HepG2 (cell line): Measurements from ENCODE around the gene AGPAT3. TPM values are rescaled to one million over a fixed set of nuclear protein-coding genes. Genes with fewer than 3 reads are reported as not detected.
A peak's percentile ranks its signal among the peaks of the same experiment; 100 is the strongest.

ENCODE experiments used
- ATAC-seq: fragments of 200-7000 bp; cut with Tn5 transposase; 3 replicates; pipeline ENCODE4 v1.9.1; 2020; ENCODE audit warnings: mild to moderate bottlenecking, moderate library complexity
- BruUV-seq: library from RNA; stranded (reverse); fragments of 400-500 nt; replicated peaks from 2 replicates; lab custom pipeline; 2021; lab: Mats Ljungman, UMichigan
- CTCF ChIA-PET: fragments of 300-600 bp; formaldehyde crosslinking; extraction: SDS; loops from one replicate; lab custom pipeline; 2021; ENCODE audit warnings: low total read pairs, inconsistent platforms, low intra/inter-chr PET ratio; lab: Yijun Ruan, JAX
- POLR2A ChIA-PET: fragments of 350-600 bp; sonication (Branson Sonifier 250); formaldehyde crosslinking; loops from one replicate; lab custom pipeline; 2020; ENCODE audit warnings: antibody characterized with exemption, inconsistent platforms; lab: Yijun Ruan, JAX
- DNase-seq: peaks from one replicate; pipeline ENCODE4 v3.0.0-alpha.2; 2015; ENCODE audit warnings: low spot score
- FAIRE-seq: peaks from 3 replicates; lab custom pipeline; 2011; peaks lifted over from hg19 to GRCh38; lab: Jason Lieb, UNC
- H2AFZ ChIP-seq: one replicate; pipeline ENCODE4 v1.6.1; 2011; ENCODE audit warnings: low read length, inconsistent platforms
- H3K27ac ChIP-seq: fragments of 300-600 bp; 3 replicates; pipeline ENCODE4 v1.8.0; 2011; ENCODE audit warnings: mixed run types, mild to moderate bottlenecking, mixed read lengths, low read length, inconsistent platforms; ENCODE audit not compliant: insufficient read depth; ENCODE audit errors: extremely low read length
- H3K27me3 ChIP-seq, 2 experiments: fragments of 200-600 bp in 1 of 2; 2 replicates in 1 of 2; 3 replicates in 1 of 2; pipeline versions ENCODE4 v1.6.0 to v1.8.0; 2011; ENCODE audit warnings: low read length in 2 of 2, mild to moderate bottlenecking in 2 of 2, moderate library complexity in 2 of 2, inconsistent platforms in 1 of 2; ENCODE audit not compliant: insufficient read depth in 2 of 2, control insufficient read depth in 1 of 2
- H3K36me3 ChIP-seq, 2 experiments: fragments of 200-600 bp in 1 of 2; replicated peaks in 1 of 2; 2 replicates in 1 of 2; 3 replicates in 1 of 2; pipeline versions ENCODE4 v1.5.1 to v1.8.0; 2011; ENCODE audit warnings: low read length in 2 of 2, inconsistent platforms in 1 of 2; ENCODE audit not compliant: insufficient read depth in 2 of 2, control insufficient read depth in 1 of 2
- H3K4me1 ChIP-seq: 2 replicates; pipeline ENCODE4 v1.5.1; 2012; ENCODE audit warnings: low read length, inconsistent platforms; ENCODE audit not compliant: insufficient read depth
- H3K4me2 ChIP-seq: 2 replicates; pipeline ENCODE4 v1.6.0; 2011; ENCODE audit warnings: low read depth, low read length, inconsistent platforms
- H3K4me3 ChIP-seq, 3 experiments: fragments of 200-600 bp in 1 of 3; sonication (generic), shearing (Covaris generic) in 1 of 3; replicated peaks in 1 of 3; 2 replicates each; pipeline ENCODE4 v1.5.1; 2011 to 2016; ENCODE audit warnings: low read length in 3 of 3, inconsistent platforms in 2 of 3, low read depth in 2 of 3, mild to moderate bottlenecking in 2 of 3, control low read depth in 1 of 3, mixed read lengths in 1 of 3; ENCODE audit not compliant: insufficient read depth in 1 of 3
- H3K79me2 ChIP-seq: one replicate; pipeline ENCODE4 v1.6.1; 2011; ENCODE audit warnings: low read length, inconsistent platforms; ENCODE audit not compliant: insufficient read depth
- H3K9ac ChIP-seq: 2 replicates; pipeline ENCODE4 v1.6.0; 2011; ENCODE audit warnings: mild to moderate bottlenecking, low read depth, low read length, inconsistent platforms; ENCODE audit not compliant: insufficient read depth
- H3K9me3 ChIP-seq: 2 replicates; pipeline ENCODE4 v1.5.1; 2012; ENCODE audit warnings: mild to moderate bottlenecking, low read length
- H4K20me1 ChIP-seq: 2 replicates; pipeline ENCODE4 v1.6.0; 2011; ENCODE audit warnings: inconsistent platforms, mild to moderate bottlenecking, low read length, moderate library complexity; ENCODE audit not compliant: insufficient read depth
- ARNTL ChIP-seq: sonication (generic); formaldehyde crosslinking; IDR thresholded peaks from 2 replicates; pipeline ENCODE4 v1.4.0; 2020; ENCODE audit warnings: mild to moderate bottlenecking, missing genetic modification reagents
- GABPB1 ChIP-seq: IDR thresholded peaks from 2 replicates; pipeline ENCODE4 v1.6.1; 2016; ENCODE audit warnings: mild to moderate bottlenecking, missing genetic modification reagents, moderate library complexity, missing compliant biosample characterization
- MED1 ChIP-seq: sonication (generic); formaldehyde crosslinking; IDR thresholded peaks from 2 replicates; pipeline ENCODE4 v1.4.0; 2020; ENCODE audit warnings: missing genetic modification reagents
- MNT ChIP-seq: fragments of 450-650 bp; IDR thresholded peaks from 2 replicates; pipeline ENCODE4 v1.6.1; 2016
- NFKB2 ChIP-seq: sonication (generic); formaldehyde crosslinking; IDR thresholded peaks from 2 replicates; pipeline ENCODE4 v1.4.0; 2020; ENCODE audit warnings: missing genetic modification reagents, borderline replicate concordance
- NONO ChIP-seq, 2 experiments: fragments of 450-650 bp in 1 of 2; sonication (generic) in 1 of 2; formaldehyde crosslinking in 1 of 2; IDR thresholded peaks in 1 of 2; conservative IDR thresholded peaks in 1 of 2; 2 replicates each; pipeline versions ENCODE4 v1.6.1 to v1.8.0; 2017 to 2022; ENCODE audit warnings: mild to moderate bottlenecking in 1 of 2, missing genetic modification reagents in 1 of 2, moderate library complexity in 1 of 2
- NR2F6 ChIP-seq, 2 experiments: IDR thresholded peaks; 2 replicates each; pipeline ENCODE4 v1.6.1; 2016; ENCODE audit warnings: antibody characterized with exemption in 1 of 2, mild to moderate bottlenecking in 1 of 2
- PAXIP1 ChIP-seq: sonication (generic); formaldehyde crosslinking; conservative IDR thresholded peaks from 2 replicates; pipeline ENCODE4 v1.4.0; 2020; ENCODE audit warnings: mild to moderate bottlenecking, missing genetic modification reagents, moderate library complexity
- RAD21 ChIP-seq: fragments of 450-650 bp; formaldehyde crosslinking; IDR thresholded peaks from 2 replicates; pipeline ENCODE4 v1.5.0; 2020; ENCODE audit warnings: mild to moderate bottlenecking
- RXRA ChIP-seq: sonication (generic); formaldehyde crosslinking; IDR thresholded peaks from 2 replicates; pipeline ENCODE4 v1.5.1; 2020; ENCODE audit warnings: missing genetic modification reagents
- SMC3 ChIP-seq: IDR thresholded peaks from 2 replicates; pipeline ENCODE4 v1.6.1; 2011; ENCODE audit warnings: low read length, improper control_type of control experiment
- THRA ChIP-seq: sonication (generic); formaldehyde crosslinking; IDR thresholded peaks from 2 replicates; pipeline ENCODE4 v1.4.0; 2020; ENCODE audit warnings: missing genetic modification reagents, borderline replicate concordance
- ZC3H4 ChIP-seq: sonication (generic); formaldehyde crosslinking; IDR thresholded peaks from 2 replicates; pipeline ENCODE4 v1.4.0; 2020; ENCODE audit warnings: missing genetic modification reagents, borderline replicate concordance
- ZFY ChIP-seq: sonication (generic); formaldehyde crosslinking; IDR thresholded peaks from 2 replicates; pipeline ENCODE4 v1.4.0; 2020; ENCODE audit warnings: missing genetic modification reagents
- ZNF12 ChIP-seq: sonication (generic); formaldehyde crosslinking; IDR thresholded peaks from 2 replicates; pipeline ENCODE4 v1.5.0; 2020; ENCODE audit warnings: missing genetic modification reagents
- ZSCAN25 ChIP-seq: sonication (generic); formaldehyde crosslinking; IDR thresholded peaks from 2 replicates; pipeline ENCODE4 v1.8.0; 2022; ENCODE audit warnings: mild to moderate bottlenecking, missing genetic modification reagents
- WGBS: methylation state at CpG from one replicate; pipeline ENCODE4 v1.1.6; 2017; ENCODE audit warnings: low lambda C conversion rate; 5-methylcytosine and 5-hydroxymethylcytosine counted together
- in situ Hi-C: cut with HindIII; loops from 2 replicates; pipeline ENCODE4 v1.10.0; 2017; ENCODE audit warnings: low pct_unique_long_range_greater_than_20kb; ENCODE audit not compliant: extremely low pct_ligation_motif_present
- intact Hi-C: fragments of 100-400 bp; cut with micrococcal nuclease; formaldehyde crosslinking; loops from one replicate; pipeline ENCODE4 v1.10.0; 2022; ENCODE audit not compliant: unreplicated experiment
- polyA plus RNA-seq, 8 experiments: library from polyadenylated mRNA; depleted of rRNA in 3 of 8; stranded (reverse) in 7 of 8; unstranded in 1 of 8; fragments of >200 nt; fragmentation: Illumina TruSeq in 4 of 8; extraction: Trizol in 4 of 8; gene quantifications; 2 replicates each; pipeline versions ENCODE4 v1.2.1 to v1.2.3, GENCODE V29; 2011 to 2016; ENCODE audit warnings: low read depth in 4 of 8, missing spikeins in 1 of 8, mixed read lengths in 1 of 8; ENCODE audit not compliant: insufficient read depth in 1 of 8
- total RNA-seq, 5 experiments: library from RNA; depleted of rRNA; stranded (reverse); fragments of >200 nt; fragmentation: Illumina TruSeq; extraction: Trizol; gene quantifications; 2 replicates each; pipeline ENCODE4 v1.2.3, GENCODE V29; 2016; ENCODE audit warnings: low read depth in 1 of 5

Gene AGPAT3
- total and polyA plus RNA-seq, 2 of the 13 experiments (the other 11 are each of a cell fraction or from before 2014, with no cell fraction given), result 32.2 to 54.4 TPM

GRCh38 chr21:43911015-43911934, 46.3 kb downstream of the AGPAT3 start:
- ChIA-PET CTCF (interaction anchor here (1.2 kb wide), 1 partner anchor 101 kb away, joined by 3 read pairs; no protein-coding TSS in a partner anchor), POLR2A (interaction anchor here (1.0 to 1.5 kb wide), 3 partner anchors 10 to 48 kb away, joined by 3 to 4 read pairs (median 4); no protein-coding TSS in a partner anchor)
- Histone ChIP-seq H3K4me1 (peaks cover 53% of the 10 kb centered on the region), H3K27ac (peak overlapping the region; percentile 72), H3K4me3 (peak overlapping the region; percentile 20 to 63 (median 31); a peak in 5 of 6 replicates), H3K4me2 (peak overlapping the region; percentile 94), H3K36me3 (peaks cover 0 to 7% of the 10 kb centered on the region in 2 experiments; a peak in 1 of 5 replicates), H3K9me3 (no peaks in the 10 kb centered on the region), H3K27me3 (no peaks in the 10 kb centered on the region), H3K79me2 (peaks cover 35% of the 10 kb centered on the region), H3K9ac (peak overlapping the region; percentile 52), H4K20me1 (peaks cover 27% of the 10 kb centered on the region; the same call in 1 of the 2 replicates), H2AFZ (no peak overlapping the region)
- DNase-seq (peak; percentile 68), FAIRE-seq (peak; percentile 90), ATAC-seq (peak; percentile 95)
- intact Hi-C loops, result loop anchor here (1.0 to 10.0 kb wide), 3 partner anchors 43 to 96 kb away; no protein-coding TSS in a partner anchor
- in situ Hi-C loops, result no loop called here
- no TSS peak for BruUV-seq
- WGBS, result 14% methylated on average over 13 of the region's 21 CpGs
- 0 out of 2 replicates have a peak, but pooled peaks have one; percentile 26 for TF ChIP-seq NFKB2
- peak; percentile 91 for TF ChIP-seq RXRA
- peak; percentile 62 for TF ChIP-seq PAXIP1 (CRISPR knock-in tag)
- peak; percentile 78 for TF ChIP-seq RAD21 (CRISPR knock-in tag)
- TF ChIP-seq GABPB1 (CRISPR knock-in tag), result peak; percentile 38; the same call in 1 of the 2 replicates
- TF ChIP-seq ARNTL, result peak; percentile 71; the same call in 1 of the 2 replicates
- TF ChIP-seq ZNF12 (CRISPR knock-in tag), result no peak
- TF ChIP-seq MNT, result no peak
- peak; percentile 52; the same call in 1 of the 2 replicates for TF ChIP-seq ZFY
- peak; percentile 27; the same call in 1 of the 2 replicates for TF ChIP-seq SMC3
- peak; percentile 43; the same call in 1 of the 2 replicates for TF ChIP-seq NR2F6 (IDR thresholded peaks at IDR 0.05)
- peak; percentile 73 for TF ChIP-seq NR2F6 (CRISPR knock-in tag; IDR thresholded peaks at IDR 0.05)
- TF ChIP-seq MED1 (CRISPR knock-in tag), result no peak; the same call in 1 of the 2 replicates
- TF ChIP-seq THRA (CRISPR knock-in tag), result peak; percentile 82; the same call in 1 of the 2 replicates
- TF ChIP-seq ZC3H4 (CRISPR knock-in tag), result no peak
- peak; percentile 52; the same call in 1 of the 2 replicates for TF ChIP-seq ZSCAN25
- TF ChIP-seq NONO (IDR thresholded peaks at IDR 0.05), result no peak
- 0 out of 2 replicates have a peak, but pooled peaks have one; percentile 27 for TF ChIP-seq NONO (CRISPR knock-in tag; conservative IDR thresholded peaks at IDR 0.05)
